WTC11 (cell line): ENCODE results near the gene DKC1. TPM values are rescaled to one million over a fixed set of nuclear protein-coding genes. Genes with fewer than 3 reads are reported as not detected.

Source experiments
- ATAC-seq: fragments of 200-7000 bp; cut with Tn5 transposase; 2 replicates; pipeline ENCODE4 v1.10.0; 2021; ENCODE audit warnings: mild to moderate bottlenecking, moderate library complexity
- CTCF ChIA-PET: fragments of 300-600 bp; sonication (Branson Sonifier 250); formaldehyde crosslinking; loops from one replicate; lab custom pipeline; 2021; ENCODE audit warnings: antibody characterized with exemption; lab: Charles Lee
- POLR2A ChIA-PET: fragments of 350-600 bp; sonication (Branson Sonifier 250); formaldehyde crosslinking; loops from one replicate; lab custom pipeline; 2021; ENCODE audit warnings: antibody characterized with exemption; lab: Charles Lee
- DNase-seq: peaks from one replicate; pipeline ENCODE4 v3.0.0; 2021; ENCODE audit warnings: low spot score
- H3K27ac Mint-ChIP-seq: 2 replicates; pipeline ENCODE4 v1.8.0; 2021; ENCODE audit warnings: mixed read lengths
- H3K27me3 Mint-ChIP-seq: 2 replicates; pipeline ENCODE4 v1.8.0; 2021; ENCODE audit warnings: low read depth, mild to moderate bottlenecking, moderate library complexity, mixed read lengths
- H3K36me3 Mint-ChIP-seq: 2 replicates; pipeline ENCODE4 v1.8.0; 2021; ENCODE audit warnings: mixed read lengths
- H3K4me1 Mint-ChIP-seq: 2 replicates; pipeline ENCODE4 v1.8.0; 2022; ENCODE audit warnings: mixed read lengths
- H3K4me3 Mint-ChIP-seq: 2 replicates; pipeline ENCODE4 v1.8.0; 2021; ENCODE audit warnings: mild to moderate bottlenecking, moderate library complexity, mixed read lengths
- H3K9me3 Mint-ChIP-seq: 2 replicates; pipeline ENCODE4 v1.8.0; 2021; ENCODE audit warnings: mixed read lengths
- ATF1 ChIP-seq: sonication (generic); formaldehyde crosslinking; IDR thresholded peaks from 2 replicates; pipeline ENCODE4 v1.8.1; 2023; ENCODE audit warnings: mild to moderate bottlenecking, moderate library complexity, missing genetic modification reagents
- CBFB ChIP-seq: sonication (generic); formaldehyde crosslinking; IDR thresholded peaks from 2 replicates; pipeline ENCODE4 v1.8.1; 2022; ENCODE audit warnings: mild to moderate bottlenecking, low read depth, missing genetic modification reagents
- CREB1 ChIP-seq: sonication (generic); formaldehyde crosslinking; IDR thresholded peaks from 2 replicates; pipeline ENCODE4 v1.8.0; 2023; ENCODE audit warnings: mild to moderate bottlenecking, missing genetic modification reagents
- EMX1 ChIP-seq: fragments of 250-450 bp; sonication (Bioruptor Pico); IDR thresholded peaks from 2 replicates; pipeline ENCODE4 v1.8.0; 2021; ENCODE audit warnings: mild to moderate bottlenecking
- FOXP1 ChIP-seq: sonication (generic); formaldehyde crosslinking; IDR thresholded peaks from 2 replicates; pipeline ENCODE4 v1.8.0; 2022; ENCODE audit warnings: missing genetic modification reagents, mild to moderate bottlenecking, moderate library complexity, borderline replicate concordance
- GRHL2 ChIP-seq: fragments of 250-450 bp; sonication (Bioruptor Pico); IDR thresholded peaks from 2 replicates; pipeline ENCODE4 v1.8.0; 2022; ENCODE audit warnings: mild to moderate bottlenecking, moderate library complexity; ENCODE audit not compliant: insufficient replicate concordance, severe bottlenecking
- MXD4 ChIP-seq: fragments of 250-450 bp; sonication (Bioruptor Pico); IDR thresholded peaks from 2 replicates; pipeline ENCODE4 v1.8.0; 2021; ENCODE audit warnings: mild to moderate bottlenecking, moderate library complexity, borderline replicate concordance
- NFE2L1 ChIP-seq: sonication (generic); formaldehyde crosslinking; IDR thresholded peaks from 2 replicates; pipeline ENCODE4 v1.8.1; 2023; ENCODE audit warnings: missing genetic modification reagents
- PRRX2 ChIP-seq: fragments of 250-450 bp; sonication (Bioruptor Pico); IDR thresholded peaks from 2 replicates; pipeline ENCODE4 v1.8.0; 2021; ENCODE audit warnings: mild to moderate bottlenecking
- SP1 ChIP-seq: sonication (generic); formaldehyde crosslinking; conservative IDR thresholded peaks from 2 replicates; pipeline ENCODE4 v1.8.1; 2022; ENCODE audit warnings: missing genetic modification reagents
- ZNF121 ChIP-seq: sonication (generic); formaldehyde crosslinking; IDR thresholded peaks from 2 replicates; pipeline ENCODE4 v1.8.0; 2023; ENCODE audit warnings: missing genetic modification reagents
- ZNF138 ChIP-seq: sonication (generic); formaldehyde crosslinking; conservative IDR thresholded peaks from 2 replicates; pipeline ENCODE4 v1.8.1; 2022; ENCODE audit warnings: mild to moderate bottlenecking, moderate library complexity, missing genetic modification reagents
- ZNF263 ChIP-seq: sonication (generic); formaldehyde crosslinking; IDR thresholded peaks from 2 replicates; pipeline ENCODE4 v1.8.1; 2022; ENCODE audit warnings: low read depth, mild to moderate bottlenecking, moderate library complexity, missing genetic modification reagents
- ZNF317 ChIP-seq: sonication (generic); formaldehyde crosslinking; IDR thresholded peaks from 2 replicates; pipeline ENCODE4 v1.8.1; 2023; ENCODE audit warnings: low read depth, mild to moderate bottlenecking, moderate library complexity, missing genetic modification reagents, borderline replicate concordance
- ZNF423 ChIP-seq: fragments of 250-450 bp; sonication (Bioruptor Pico); IDR thresholded peaks from 2 replicates; pipeline ENCODE4 v2.1.2; 2022; ENCODE audit warnings: mild to moderate bottlenecking, moderate library complexity
- ZNF671 ChIP-seq: fragments of 250-450 bp; sonication (Bioruptor Pico); IDR thresholded peaks from 2 replicates; pipeline ENCODE4 v1.8.0; 2021; ENCODE audit warnings: mild to moderate bottlenecking
- total RNA-seq: library from RNA; stranded (reverse); gene quantifications from 3 replicates; pipeline ENCODE4 v1.2.3, GENCODE V29; 2021
- TF ChIP-seq, protein P1 (sequence below): sonication (generic); formaldehyde crosslinking; IDR thresholded peaks from 2 replicates; pipeline ENCODE4 v1.8.1; 2022; ENCODE audit warnings: missing genetic modification reagents, borderline replicate concordance
- TF ChIP-seq, protein P2 (sequence below): sonication (generic); formaldehyde crosslinking; IDR thresholded peaks from 2 replicates; pipeline ENCODE4 v1.8.1; 2022; ENCODE audit warnings: low read depth, mild to moderate bottlenecking, moderate library complexity, missing genetic modification reagents, borderline replicate concordance
- TF ChIP-seq, protein P3 (sequence below): fragments of 250-450 bp; sonication (Bioruptor Pico); conservative IDR thresholded peaks from 2 replicates; pipeline ENCODE4 v1.9.0; 2021; ENCODE audit warnings: mild to moderate bottlenecking
- TF ChIP-seq, protein P4 (sequence below): sonication (generic); formaldehyde crosslinking; IDR thresholded peaks from 2 replicates; pipeline ENCODE4 v1.8.1; 2022; ENCODE audit warnings: mild to moderate bottlenecking, moderate library complexity, missing genetic modification reagents
- TF ChIP-seq, protein P5 (sequence below): fragments of 250-450 bp; sonication (Bioruptor Pico); IDR thresholded peaks from 2 replicates; pipeline ENCODE4 v1.9.0; 2021; ENCODE audit warnings: mild to moderate bottlenecking
- TF ChIP-seq, protein P6 (sequence below): sonication (generic); formaldehyde crosslinking; IDR thresholded peaks from 2 replicates; pipeline ENCODE4 v1.8.0; 2022; ENCODE audit warnings: mild to moderate bottlenecking, missing genetic modification reagents

Gene DKC1
- total RNA-seq, 1 experiment from 2014 or later, result 123 TPM

DNA sequence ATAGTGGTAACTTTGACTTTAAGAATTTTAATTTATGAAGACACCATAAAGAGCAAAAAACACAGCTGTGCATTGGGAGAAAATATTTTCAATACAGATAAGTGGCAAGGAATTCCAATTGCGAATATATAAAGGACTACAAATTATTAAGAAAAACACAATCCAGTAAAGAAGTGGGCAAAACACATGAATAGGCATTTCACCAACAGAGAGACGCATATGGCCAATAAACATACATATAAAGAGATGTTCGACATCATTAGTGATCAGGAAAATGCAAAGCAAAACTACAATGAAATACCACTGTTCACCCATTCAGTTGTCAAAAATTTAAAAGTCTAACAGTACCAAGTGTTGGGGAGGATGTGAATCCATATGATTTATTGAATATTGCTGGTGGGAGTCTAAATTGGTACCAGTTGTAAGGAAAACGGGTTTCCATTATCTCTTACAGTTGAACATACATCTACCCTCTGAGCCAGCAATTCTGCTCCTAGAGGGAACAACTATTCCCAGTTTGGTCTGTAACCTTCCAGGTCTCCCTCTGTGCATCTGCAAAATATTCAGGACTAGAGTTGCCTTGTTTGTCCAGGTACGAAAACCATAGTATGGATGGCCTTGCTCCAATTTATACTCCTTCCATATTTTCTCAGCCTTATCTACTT is 44.3 kb downstream of the DKC1 start (continued):
- TF ChIP-seq, protein P1, sequence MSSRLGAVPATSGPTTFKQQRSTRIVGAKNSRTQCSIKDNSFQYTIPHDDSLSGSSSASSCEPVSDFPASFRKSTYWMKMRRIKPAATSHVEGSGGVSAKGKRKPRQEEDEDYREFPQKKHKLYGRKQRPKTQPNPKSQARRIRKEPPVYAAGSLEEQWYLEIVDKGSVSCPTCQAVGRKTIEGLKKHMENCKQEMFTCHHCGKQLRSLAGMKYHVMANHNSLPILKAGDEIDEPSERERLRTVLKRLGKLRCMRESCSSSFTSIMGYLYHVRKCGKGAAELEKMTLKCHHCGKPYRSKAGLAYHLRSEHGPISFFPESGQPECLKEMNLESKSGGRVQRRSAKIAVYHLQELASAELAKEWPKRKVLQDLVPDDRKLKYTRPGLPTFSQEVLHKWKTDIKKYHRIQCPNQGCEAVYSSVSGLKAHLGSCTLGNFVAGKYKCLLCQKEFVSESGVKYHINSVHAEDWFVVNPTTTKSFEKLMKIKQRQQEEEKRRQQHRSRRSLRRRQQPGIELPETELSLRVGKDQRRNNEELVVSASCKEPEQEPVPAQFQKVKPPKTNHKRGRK, result no peak
- TF ChIP-seq EMX1 (CRISPR knock-in tag) (no peak), CREB1 (CRISPR knock-in tag) (no peak)
- TF ChIP-seq, protein P2, sequence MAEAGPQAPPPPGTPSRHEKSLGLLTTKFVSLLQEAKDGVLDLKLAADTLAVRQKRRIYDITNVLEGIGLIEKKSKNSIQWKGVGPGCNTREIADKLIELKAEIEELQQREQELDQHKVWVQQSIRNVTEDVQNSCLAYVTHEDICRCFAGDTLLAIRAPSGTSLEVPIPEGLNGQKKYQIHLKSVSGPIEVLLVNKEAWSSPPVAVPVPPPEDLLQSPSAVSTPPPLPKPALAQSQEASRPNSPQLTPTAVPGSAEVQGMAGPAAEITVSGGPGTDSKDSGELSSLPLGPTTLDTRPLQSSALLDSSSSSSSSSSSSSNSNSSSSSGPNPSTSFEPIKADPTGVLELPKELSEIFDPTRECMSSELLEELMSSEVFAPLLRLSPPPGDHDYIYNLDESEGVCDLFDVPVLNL (CRISPR knock-in tag), result no peak
- TF ChIP-seq, protein P3, sequence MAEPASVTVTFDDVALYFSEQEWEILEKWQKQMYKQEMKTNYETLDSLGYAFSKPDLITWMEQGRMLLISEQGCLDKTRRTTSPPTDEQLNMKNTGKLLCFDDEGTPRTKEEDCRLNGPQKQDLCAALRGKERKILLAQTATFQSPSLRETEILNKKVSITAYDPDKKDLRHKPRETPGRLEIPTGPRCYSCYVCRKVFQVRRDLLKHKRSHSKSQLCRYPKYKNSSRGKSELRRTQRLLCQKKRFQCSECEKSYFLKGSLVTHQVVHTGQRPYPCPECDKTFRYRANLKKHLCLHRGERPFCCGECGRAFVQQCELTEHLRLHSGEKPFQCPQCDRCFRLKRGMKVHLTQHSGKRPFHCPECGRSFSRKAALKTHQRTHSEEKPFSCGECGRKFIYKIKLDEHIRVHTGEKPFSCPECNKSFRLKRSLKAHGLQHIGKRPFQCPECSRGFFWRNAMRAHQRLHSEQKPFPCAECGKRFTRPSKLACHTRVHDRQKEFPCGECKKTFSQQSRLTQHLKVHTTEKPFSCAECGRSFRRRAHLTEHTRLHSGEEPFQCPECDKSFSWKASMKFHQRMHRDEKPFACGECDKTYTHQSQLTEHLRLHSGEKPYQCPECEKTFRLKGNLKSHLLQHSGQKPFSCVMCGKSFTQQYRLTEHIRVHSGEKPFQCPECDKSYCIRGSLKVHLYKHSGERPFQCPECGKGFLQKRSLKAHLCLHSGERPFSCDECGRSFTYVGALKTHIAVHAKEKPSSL (CRISPR knock-in tag), result no peak
- TF ChIP-seq, protein P4, sequence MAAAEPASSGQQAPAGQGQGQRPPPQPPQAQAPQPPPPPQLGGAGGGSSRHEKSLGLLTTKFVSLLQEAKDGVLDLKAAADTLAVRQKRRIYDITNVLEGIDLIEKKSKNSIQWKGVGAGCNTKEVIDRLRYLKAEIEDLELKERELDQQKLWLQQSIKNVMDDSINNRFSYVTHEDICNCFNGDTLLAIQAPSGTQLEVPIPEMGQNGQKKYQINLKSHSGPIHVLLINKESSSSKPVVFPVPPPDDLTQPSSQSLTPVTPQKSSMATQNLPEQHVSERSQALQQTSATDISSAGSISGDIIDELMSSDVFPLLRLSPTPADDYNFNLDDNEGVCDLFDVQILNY (CRISPR knock-in tag), result no peak

DNA sequence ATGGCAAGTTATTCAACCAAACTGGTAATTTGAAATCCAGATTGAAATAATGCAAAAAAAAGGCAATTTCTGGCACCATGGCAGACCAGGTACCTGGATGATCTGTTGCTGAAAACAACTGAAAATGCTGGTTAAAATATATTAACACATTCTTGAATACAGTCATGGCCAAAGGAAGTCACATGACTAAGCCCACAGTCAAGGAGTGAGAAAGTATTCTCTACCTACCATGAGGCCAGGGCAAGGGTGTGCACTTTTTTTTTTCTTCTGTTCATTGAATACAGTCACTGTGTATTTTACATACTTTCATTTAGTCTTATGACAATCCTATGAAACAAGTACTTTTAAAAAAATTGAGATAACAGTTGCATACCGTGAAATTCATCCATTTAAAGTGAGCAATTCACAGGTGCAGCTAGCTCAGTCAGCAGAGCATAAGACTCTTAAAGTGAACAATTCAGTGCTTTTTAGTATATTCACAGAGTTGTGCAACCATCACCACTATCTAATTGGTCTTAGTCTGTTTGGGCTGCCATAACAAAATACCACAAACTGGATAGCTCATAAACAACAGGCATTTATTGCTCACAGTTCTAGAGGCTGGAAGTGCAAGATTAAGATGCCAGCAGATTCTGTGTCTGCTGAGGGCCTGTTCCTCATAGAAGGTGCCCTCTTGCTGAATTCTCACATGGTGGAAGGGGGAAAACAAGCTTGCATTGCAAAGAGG is 47.4 kb downstream of the DKC1 start:
- CTCF ChIA-PET, result no interaction called here
- no peak for DNase-seq
- no peak overlapping the region for H3K4me3 Mint-ChIP-seq
- H3K36me3 Mint-ChIP-seq, result peaks cover 9% of the 10 kb centered on the region
- H3K27ac Mint-ChIP-seq, result no peak overlapping the region
- POLR2A ChIA-PET, result no interaction called here
- TF ChIP-seq ZNF121 (CRISPR knock-in tag) (no peak), ZNF263 (CRISPR knock-in tag) (no peak), GRHL2 (CRISPR knock-in tag) (no peak), SP1 (CRISPR knock-in tag) (no peak), FOXP1 (CRISPR knock-in tag) (no peak), ZNF423 (CRISPR knock-in tag) (no peak), PRRX2 (no peak), MXD4 (no peak), ZNF671 (no peak), ZNF317 (CRISPR knock-in tag) (no peak), ATF1 (CRISPR knock-in tag) (no peak), ZNF138 (CRISPR knock-in tag) (no peak), CBFB (CRISPR knock-in tag) (no peak), NFE2L1 (no peak)
- TF ChIP-seq, protein P5, sequence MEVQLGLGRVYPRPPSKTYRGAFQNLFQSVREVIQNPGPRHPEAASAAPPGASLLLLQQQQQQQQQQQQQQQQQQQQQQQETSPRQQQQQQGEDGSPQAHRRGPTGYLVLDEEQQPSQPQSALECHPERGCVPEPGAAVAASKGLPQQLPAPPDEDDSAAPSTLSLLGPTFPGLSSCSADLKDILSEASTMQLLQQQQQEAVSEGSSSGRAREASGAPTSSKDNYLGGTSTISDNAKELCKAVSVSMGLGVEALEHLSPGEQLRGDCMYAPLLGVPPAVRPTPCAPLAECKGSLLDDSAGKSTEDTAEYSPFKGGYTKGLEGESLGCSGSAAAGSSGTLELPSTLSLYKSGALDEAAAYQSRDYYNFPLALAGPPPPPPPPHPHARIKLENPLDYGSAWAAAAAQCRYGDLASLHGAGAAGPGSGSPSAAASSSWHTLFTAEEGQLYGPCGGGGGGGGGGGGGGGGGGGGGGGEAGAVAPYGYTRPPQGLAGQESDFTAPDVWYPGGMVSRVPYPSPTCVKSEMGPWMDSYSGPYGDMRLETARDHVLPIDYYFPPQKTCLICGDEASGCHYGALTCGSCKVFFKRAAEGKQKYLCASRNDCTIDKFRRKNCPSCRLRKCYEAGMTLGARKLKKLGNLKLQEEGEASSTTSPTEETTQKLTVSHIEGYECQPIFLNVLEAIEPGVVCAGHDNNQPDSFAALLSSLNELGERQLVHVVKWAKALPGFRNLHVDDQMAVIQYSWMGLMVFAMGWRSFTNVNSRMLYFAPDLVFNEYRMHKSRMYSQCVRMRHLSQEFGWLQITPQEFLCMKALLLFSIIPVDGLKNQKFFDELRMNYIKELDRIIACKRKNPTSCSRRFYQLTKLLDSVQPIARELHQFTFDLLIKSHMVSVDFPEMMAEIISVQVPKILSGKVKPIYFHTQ (CRISPR knock-in tag), result no peak
- TF ChIP-seq, protein P6, sequence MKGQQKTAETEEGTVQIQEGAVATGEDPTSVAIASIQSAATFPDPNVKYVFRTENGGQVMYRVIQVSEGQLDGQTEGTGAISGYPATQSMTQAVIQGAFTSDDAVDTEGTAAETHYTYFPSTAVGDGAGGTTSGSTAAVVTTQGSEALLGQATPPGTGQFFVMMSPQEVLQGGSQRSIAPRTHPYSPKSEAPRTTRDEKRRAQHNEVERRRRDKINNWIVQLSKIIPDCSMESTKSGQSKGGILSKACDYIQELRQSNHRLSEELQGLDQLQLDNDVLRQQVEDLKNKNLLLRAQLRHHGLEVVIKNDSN (CRISPR knock-in tag), result no peak
- TF ChIP-seq, all 79 proteins: peak for 0
- no peak for ATAC-seq
- Mint-ChIP-seq H3K27me3 (peaks cover 22% of the 10 kb centered on the region), H3K9me3 (peaks cover 27% of the 10 kb centered on the region), H3K4me1 (peaks cover 27% of the 10 kb centered on the region)
